SW480 (cell line): ENCODE measurements around the gene PTRH2.
A peak's percentile ranks its signal among the peaks of the same experiment; 100 is the strongest.
"Not testable (repeated sequence)": the region's sequence is repeated elsewhere in the genome, so short reads cannot be mapped to it uniquely, and the experiment has no call there.

Source experiments
- DNase-seq: peaks from one replicate; pipeline ENCODE4 v3.0.0-alpha.2; 2016; ENCODE audit warnings: low spot score

PTRH2 gene

GRCh38 chr17:59707149-59707970 is at the start of gene PTRH2, which contains the start of gene VMP1:
PTRH2 (minus strand) TSS chr17:59707430; CDS start chr17:59697978, 9,452 bp downstream.
VMP1 (plus strand) TSS chr17:59707654; CDS start chr17:59731447, 23,793 bp downstream.
- peak; percentile 100 for DNase-seq

- DNase-seq = peak; percentile 94
Observed at GRCh38 chr17:59756236-59756818, 49.1 kb upstream of the PTRH2 start.

GRCh38 chr17:59755069-59755468 is 47.8 kb upstream of the PTRH2 start:
- not testable (repeated sequence) for DNase-seq

GRCh38 chr17:59754552-59754951 is 47.3 kb upstream of the PTRH2 start:
- DNase-seq = peak; percentile 99

GRCh38 chr17:59753522-59754467 is 46.6 kb upstream of the PTRH2 start:
- peak; percentile 91 for DNase-seq

- no peak for DNase-seq
Observed at GRCh38 chr17:59752922-59753321, 45.7 kb upstream of the PTRH2 start.

- DNase-seq = no peak
Observed at GRCh38 chr17:59752446-59752845, 45.2 kb upstream of the PTRH2 start.

GRCh38 chr17:59751955-59752413 is 44.8 kb upstream of the PTRH2 start:
- DNase-seq = no peak

- DNase-seq = no peak
Observed at GRCh38 chr17:59748591-59748990, 41.4 kb upstream of the PTRH2 start.

GRCh38 chr17:59746849-59747445 is 39.7 kb upstream of the PTRH2 start:
- peak; percentile 66 for DNase-seq

GRCh38 chr17:59745040-59745439 is 37.8 kb upstream of the PTRH2 start:
- DNase-seq = no peak

GRCh38 chr17:59743842-59744241 is 36.6 kb upstream of the PTRH2 start:
- no peak for DNase-seq

- DNase-seq = no peak
Observed at GRCh38 chr17:59737324-59737723, 30.1 kb upstream of the PTRH2 start.

GRCh38 chr17:59734226-59734625 is 27.0 kb upstream of the PTRH2 start:
- DNase-seq = no peak

- no peak for DNase-seq
Observed at GRCh38 chr17:59733697-59734096, 26.5 kb upstream of the PTRH2 start.

GRCh38 chr17:59730268-59730834 is 23.1 kb upstream of the PTRH2 start:
- no peak for DNase-seq

- no peak for DNase-seq
Observed at GRCh38 chr17:59727817-59728533, 20.7 kb upstream of the PTRH2 start.

- DNase-seq = no peak
Observed at GRCh38 chr17:59725691-59726090, 18.5 kb upstream of the PTRH2 start.

GRCh38 chr17:59723607-59724006 is 16.4 kb upstream of the PTRH2 start:
- DNase-seq = no peak

GRCh38 chr17:59723041-59723440 is 15.8 kb upstream of the PTRH2 start:
- no peak for DNase-seq

GRCh38 chr17:59722623-59723022 is 15.4 kb upstream of the PTRH2 start:
- DNase-seq = no peak
